Smooth muscle cell (in vitro differentiated cells): ENCODE results near the gene DRC3. TPM values are rescaled to one million over a fixed set of nuclear protein-coding genes. Genes with fewer than 3 reads are reported as not detected.
A peak's percentile ranks its signal among the peaks of the same experiment; 100 is the strongest.

Experiments used
- DNase-seq: peaks from one replicate; lab custom pipeline; 2025; ENCODE audit not compliant: unreplicated experiment; lab: John Stamatoyannopoulos, UW
- H2AFZ ChIP-seq: fragments of 200-600 bp; sonication (generic); 2 replicates; pipeline ENCODE4 v1.6.0; 2016; ENCODE audit warnings: antibody characterized with exemption, low read depth, mild to moderate bottlenecking
- H3F3A ChIP-seq: fragments of 200-600 bp; sonication (generic); 2 replicates; pipeline ENCODE4 v1.6.0; 2017; ENCODE audit warnings: antibody characterized with exemption, low read depth
- H3K27ac ChIP-seq: fragments of 200-600 bp; sonication (generic); 2 replicates; pipeline ENCODE4 v1.5.1; 2016; ENCODE audit warnings: low read depth, mild to moderate bottlenecking
- H3K27me3 ChIP-seq: fragments of 200-600 bp; sonication (generic); 2 replicates; pipeline ENCODE4 v1.6.1; 2016; ENCODE audit warnings: low read depth, mild to moderate bottlenecking
- H3K36me3 ChIP-seq: fragments of 200-600 bp; sonication (generic); 2 replicates; pipeline ENCODE4 v1.5.1; 2016; ENCODE audit warnings: low read depth
- H3K4me1 ChIP-seq: fragments of 200-600 bp; sonication (generic); 2 replicates; pipeline ENCODE4 v1.5.1; 2016; ENCODE audit warnings: low read depth
- H3K4me2 ChIP-seq: fragments of 200-600 bp; sonication (generic); 2 replicates; pipeline ENCODE4 v1.6.0; 2016; ENCODE audit warnings: mild to moderate bottlenecking
- H3K4me3 ChIP-seq: fragments of 200-600 bp; sonication (generic); 2 replicates; pipeline ENCODE4 v1.5.1; 2016; ENCODE audit warnings: mild to moderate bottlenecking
- H3K79me2 ChIP-seq: fragments of 200-600 bp; sonication (generic); 2 replicates; pipeline ENCODE4 v1.6.0; 2016; ENCODE audit warnings: low read depth, mild to moderate bottlenecking
- H3K9ac ChIP-seq: fragments of 200-600 bp; sonication (generic); 2 replicates; pipeline ENCODE4 v1.6.0; 2016; ENCODE audit warnings: low read depth
- H3K9me3 ChIP-seq: fragments of 200-600 bp; sonication (generic); replicated peaks from 2 replicates; pipeline ENCODE4 v1.5.1; 2016; ENCODE audit warnings: low read depth
- H4K20me1 ChIP-seq: fragments of 200-600 bp; sonication (generic); 2 replicates; pipeline ENCODE4 v1.6.0; 2016; ENCODE audit warnings: low read depth
- WGBS: methylation state at CpG from one replicate; pipeline ENCODE4 v1.1.7; 2016; ENCODE audit warnings: low lambda C conversion rate; 5-methylcytosine and 5-hydroxymethylcytosine counted together
- polyA plus RNA-seq: library from polyadenylated mRNA; unstranded; fragments of >200 nt; fragmentation: Nextera tagmentation; extraction: Ambion mirVana; gene quantifications from 2 replicates; pipeline ENCODE4 v1.2.1, GENCODE V29; 2016
- total RNA-seq: library from RNA; depleted of rRNA; stranded (reverse); fragments of >200 nt; gene quantifications from 2 replicates; pipeline ENCODE4 v1.2.3, GENCODE V29; 2014
- TF ChIP-seq, protein P1 (sequence below): fragments of 200-600 bp; sonication (generic); IDR thresholded peaks from 2 replicates; pipeline ENCODE4 v1.5.1; 2017; ENCODE audit warnings: borderline replicate concordance, mild to moderate bottlenecking, antibody characterized with exemption; ENCODE audit not compliant: insufficient read depth, poor library complexity, severe bottlenecking

Gene DRC3
- total and polyA plus RNA-seq, 2 experiments from 2014 or later = 0.72 to 0.83 TPM

- Histone ChIP-seq H3K4me1 (peaks cover 47% of the 10 kb centered on the region), H3K4me3 (no peak overlapping the region), H3K36me3 (no peaks in the 10 kb centered on the region), H3K79me2 (peaks cover 43% of the 10 kb centered on the region), H2AFZ (no peak overlapping the region), H3K27ac (peak overlapping the region; percentile 98), H3F3A (peaks cover 27% of the 10 kb centered on the region), H3K9me3 (no peaks in the 10 kb centered on the region), H4K20me1 (peaks cover 54% of the 10 kb centered on the region), H3K4me2 (peak overlapping the region; percentile 63), H3K27me3 (no peaks in the 10 kb centered on the region), H3K9ac (peak overlapping the region; percentile 77)
- TF ChIP-seq, protein P1, sequence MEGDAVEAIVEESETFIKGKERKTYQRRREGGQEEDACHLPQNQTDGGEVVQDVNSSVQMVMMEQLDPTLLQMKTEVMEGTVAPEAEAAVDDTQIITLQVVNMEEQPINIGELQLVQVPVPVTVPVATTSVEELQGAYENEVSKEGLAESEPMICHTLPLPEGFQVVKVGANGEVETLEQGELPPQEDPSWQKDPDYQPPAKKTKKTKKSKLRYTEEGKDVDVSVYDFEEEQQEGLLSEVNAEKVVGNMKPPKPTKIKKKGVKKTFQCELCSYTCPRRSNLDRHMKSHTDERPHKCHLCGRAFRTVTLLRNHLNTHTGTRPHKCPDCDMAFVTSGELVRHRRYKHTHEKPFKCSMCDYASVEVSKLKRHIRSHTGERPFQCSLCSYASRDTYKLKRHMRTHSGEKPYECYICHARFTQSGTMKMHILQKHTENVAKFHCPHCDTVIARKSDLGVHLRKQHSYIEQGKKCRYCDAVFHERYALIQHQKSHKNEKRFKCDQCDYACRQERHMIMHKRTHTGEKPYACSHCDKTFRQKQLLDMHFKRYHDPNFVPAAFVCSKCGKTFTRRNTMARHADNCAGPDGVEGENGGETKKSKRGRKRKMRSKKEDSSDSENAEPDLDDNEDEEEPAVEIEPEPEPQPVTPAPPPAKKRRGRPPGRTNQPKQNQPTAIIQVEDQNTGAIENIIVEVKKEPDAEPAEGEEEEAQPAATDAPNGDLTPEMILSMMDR = no peak
- WGBS = 33% methylated on average over 2 of the region's 2 CpGs
- DNase-seq = no peak
These were observed 38.4 kb upstream of the DRC3 start for GRCh38 chr17:17934214-17934613.

DNA sequence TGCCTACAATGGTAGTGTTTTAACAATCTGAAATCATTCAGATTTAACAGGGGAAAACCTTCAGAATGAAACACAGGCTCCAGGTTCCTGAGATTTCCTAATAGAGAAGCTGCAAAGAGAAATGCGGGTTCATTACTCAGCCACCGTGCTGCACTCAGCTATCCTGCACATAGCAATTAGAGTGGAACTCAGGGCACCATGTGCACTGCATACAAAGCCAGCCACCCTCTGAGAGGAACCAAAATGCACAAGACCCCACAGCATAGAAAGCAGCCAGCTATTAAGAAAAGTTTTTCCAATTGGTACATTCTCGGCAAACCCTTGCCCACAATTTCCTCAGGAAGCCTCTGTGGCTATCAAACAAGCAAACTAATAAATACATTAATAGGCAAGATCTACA lies 37.9 kb upstream of the DRC3 start:
- no peak overlapping the region for H2AFZ ChIP-seq
- no peak overlapping the region for H3K4me3 ChIP-seq
- H3K4me1 ChIP-seq = peaks cover 51% of the 10 kb centered on the region
- TF ChIP-seq, protein P1 = no peak
- no peaks in the 10 kb centered on the region for H3K27me3 ChIP-seq
- DNase-seq = no peak
- H3K9ac ChIP-seq = peak overlapping the region; percentile 77
- peak overlapping the region; percentile 98 for H3K27ac ChIP-seq
- peaks cover 59% of the 10 kb centered on the region for H4K20me1 ChIP-seq
- peaks cover 32% of the 10 kb centered on the region for H3F3A ChIP-seq
- H3K79me2 ChIP-seq = peaks cover 49% of the 10 kb centered on the region
- peak overlapping the region; percentile 63 for H3K4me2 ChIP-seq
- 57% methylated on average over 3 of the region's 3 CpGs for WGBS
- no peaks in the 10 kb centered on the region for H3K9me3 ChIP-seq
- no peaks in the 10 kb centered on the region for H3K36me3 ChIP-seq

GRCh38 chr17:17935321-17936271 lies 37.1 kb upstream of the DRC3 start:
- Histone ChIP-seq H3F3A (peaks cover 37% of the 10 kb centered on the region), H3K36me3 (no peaks in the 10 kb centered on the region), H3K4me2 (peak overlapping the region; percentile 74), H4K20me1 (peaks cover 62% of the 10 kb centered on the region), H3K9ac (peak overlapping the region; percentile 74), H2AFZ (no peak overlapping the region), H3K4me1 (peaks cover 57% of the 10 kb centered on the region), H3K79me2 (peaks cover 45% of the 10 kb centered on the region), H3K9me3 (no peaks in the 10 kb centered on the region), H3K27ac (peak overlapping the region; percentile 98), H3K4me3 (no peak overlapping the region), H3K27me3 (no peaks in the 10 kb centered on the region)
- WGBS = 22% methylated on average over 6 of the region's 6 CpGs
- TF ChIP-seq, protein P1 = no peak
- DNase-seq = no peak
